KMS-11 (cell line): ENCODE results near the gene PARVB.

Source experiments
- H2AFZ ChIP-seq: fragments of 200-600 bp; sonication (generic); 2 replicates; pipeline ENCODE4 v1.6.1; 2016; ENCODE audit warnings: antibody characterized with exemption, mixed run types, low read depth
- H3K27ac ChIP-seq: fragments of 200-600 bp; sonication (generic); 2 replicates; pipeline ENCODE4 v1.6.1; 2016; ENCODE audit warnings: mild to moderate bottlenecking, mixed run types
- H3K27me3 ChIP-seq: fragments of 200-600 bp; sonication (generic); 2 replicates; pipeline ENCODE4 v1.6.1; 2017; ENCODE audit warnings: mild to moderate bottlenecking, low read depth, mixed run types, moderate library complexity; ENCODE audit not compliant: insufficient read depth
- H3K36me3 ChIP-seq: fragments of 200-600 bp; sonication (generic); 2 replicates; pipeline ENCODE4 v1.6.1; 2017; ENCODE audit warnings: mild to moderate bottlenecking, mixed run types; ENCODE audit not compliant: insufficient read depth
- H3K4me1 ChIP-seq: fragments of 200-600 bp; sonication (generic); 2 replicates; pipeline ENCODE4 v1.6.1; 2016; ENCODE audit warnings: mild to moderate bottlenecking, low read depth, mixed run types; ENCODE audit not compliant: poor library complexity, severe bottlenecking
- H3K4me2 ChIP-seq: fragments of 200-600 bp; sonication (generic); 2 replicates; pipeline ENCODE4 v1.7.0; 2016; ENCODE audit warnings: mild to moderate bottlenecking, mixed run types
- H3K4me3 ChIP-seq: fragments of 200-600 bp; sonication (generic); IDR thresholded peaks from 2 replicates; pipeline ENCODE4 v1.6.1; 2017; ENCODE audit warnings: low read depth, low read length, mixed read lengths; ENCODE audit not compliant: insufficient read depth
- H3K79me2 ChIP-seq: fragments of 200-600 bp; sonication (generic); 2 replicates; pipeline ENCODE4 v1.6.1; 2016; ENCODE audit warnings: low read depth, mixed run types; ENCODE audit not compliant: insufficient read depth
- H3K9ac ChIP-seq: fragments of 200-600 bp; sonication (generic); 2 replicates; pipeline ENCODE4 v1.6.1; 2016; ENCODE audit warnings: mild to moderate bottlenecking, mixed run types
- H4K20me1 ChIP-seq: fragments of 200-600 bp; sonication (generic); 2 replicates; pipeline ENCODE4 v1.6.1; 2016; ENCODE audit warnings: mild to moderate bottlenecking, mixed run types; ENCODE audit not compliant: insufficient read depth
- TF ChIP-seq, protein P1 (sequence below): fragments of 200-600 bp; sonication (generic); conservative IDR thresholded peaks from 2 replicates; pipeline ENCODE4 v1.6.1; 2017; ENCODE audit warnings: low read depth, mild to moderate bottlenecking, antibody characterized with exemption, low read length, moderate library complexity, mixed read lengths

PARVB gene

DNA sequence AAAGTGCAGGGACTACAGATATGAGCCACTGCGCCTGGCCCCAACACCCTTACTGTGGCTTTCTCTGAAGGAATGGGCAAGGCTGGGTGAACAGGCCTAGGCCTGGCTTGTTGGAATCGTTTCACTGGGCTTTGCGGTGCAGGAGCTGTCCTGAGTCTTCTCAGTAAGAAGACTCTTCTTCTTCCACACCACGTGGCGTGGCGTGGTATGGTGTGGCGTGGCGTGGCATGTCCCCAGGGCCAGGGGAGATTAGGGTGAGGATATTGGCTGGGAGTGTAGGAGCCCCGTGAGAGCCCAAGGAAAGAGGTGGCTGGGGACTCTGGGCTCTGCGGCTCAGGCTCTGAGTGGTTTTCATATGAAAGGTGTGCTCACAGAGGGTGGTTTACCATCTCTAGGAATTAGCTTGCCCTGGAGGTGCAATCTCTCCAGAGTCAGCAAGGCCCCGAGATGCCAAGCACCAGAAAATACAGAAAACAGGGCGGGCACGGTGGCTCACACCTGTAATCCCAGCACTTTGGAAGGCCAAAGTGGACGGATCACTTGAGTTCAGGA is 70.7 kb downstream of the PARVB start:
- Histone ChIP-seq H3K27ac (no peak overlapping the region), H3K27me3 (no peaks in the 10 kb centered on the region), H3K4me1 (no peaks in the 10 kb centered on the region), H3K4me3 (no peak overlapping the region), H3K9ac (no peak overlapping the region), H3K4me2 (no peak overlapping the region), H3K36me3 (no peaks in the 10 kb centered on the region), H2AFZ (no peak overlapping the region), H4K20me1 (no peaks in the 10 kb centered on the region), H3K79me2 (no peaks in the 10 kb centered on the region)
- TF ChIP-seq, protein P1, sequence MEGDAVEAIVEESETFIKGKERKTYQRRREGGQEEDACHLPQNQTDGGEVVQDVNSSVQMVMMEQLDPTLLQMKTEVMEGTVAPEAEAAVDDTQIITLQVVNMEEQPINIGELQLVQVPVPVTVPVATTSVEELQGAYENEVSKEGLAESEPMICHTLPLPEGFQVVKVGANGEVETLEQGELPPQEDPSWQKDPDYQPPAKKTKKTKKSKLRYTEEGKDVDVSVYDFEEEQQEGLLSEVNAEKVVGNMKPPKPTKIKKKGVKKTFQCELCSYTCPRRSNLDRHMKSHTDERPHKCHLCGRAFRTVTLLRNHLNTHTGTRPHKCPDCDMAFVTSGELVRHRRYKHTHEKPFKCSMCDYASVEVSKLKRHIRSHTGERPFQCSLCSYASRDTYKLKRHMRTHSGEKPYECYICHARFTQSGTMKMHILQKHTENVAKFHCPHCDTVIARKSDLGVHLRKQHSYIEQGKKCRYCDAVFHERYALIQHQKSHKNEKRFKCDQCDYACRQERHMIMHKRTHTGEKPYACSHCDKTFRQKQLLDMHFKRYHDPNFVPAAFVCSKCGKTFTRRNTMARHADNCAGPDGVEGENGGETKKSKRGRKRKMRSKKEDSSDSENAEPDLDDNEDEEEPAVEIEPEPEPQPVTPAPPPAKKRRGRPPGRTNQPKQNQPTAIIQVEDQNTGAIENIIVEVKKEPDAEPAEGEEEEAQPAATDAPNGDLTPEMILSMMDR, result no peak

DNA sequence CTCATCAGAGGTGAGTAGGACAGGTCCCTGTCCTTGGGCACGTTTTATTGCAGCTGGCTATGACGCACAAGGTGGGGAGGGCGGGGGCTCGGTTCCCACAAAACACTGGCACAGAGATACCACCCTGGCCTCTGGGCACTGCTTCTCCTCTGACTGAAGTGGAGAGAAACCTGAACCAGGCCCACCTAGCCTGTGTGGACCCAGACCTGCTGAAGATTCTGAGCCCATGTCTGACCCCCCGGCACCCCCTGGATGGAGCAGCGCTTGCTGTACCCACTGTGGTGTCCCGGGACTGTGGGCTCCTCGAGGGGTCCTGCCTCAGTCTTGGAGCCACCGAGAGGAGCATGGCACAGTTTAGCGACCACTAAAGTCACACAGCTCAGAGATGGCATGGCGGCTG is 72.6 kb downstream of the PARVB start:
- Histone ChIP-seq H3K4me3 (no peak overlapping the region), H2AFZ (no peak overlapping the region), H3K4me1 (no peaks in the 10 kb centered on the region), H4K20me1 (no peaks in the 10 kb centered on the region), H3K27me3 (no peaks in the 10 kb centered on the region), H3K27ac (no peak overlapping the region), H3K36me3 (no peaks in the 10 kb centered on the region), H3K9ac (no peak overlapping the region), H3K4me2 (no peak overlapping the region), H3K79me2 (no peaks in the 10 kb centered on the region)
- TF ChIP-seq, protein P1, result no peak

DNA sequence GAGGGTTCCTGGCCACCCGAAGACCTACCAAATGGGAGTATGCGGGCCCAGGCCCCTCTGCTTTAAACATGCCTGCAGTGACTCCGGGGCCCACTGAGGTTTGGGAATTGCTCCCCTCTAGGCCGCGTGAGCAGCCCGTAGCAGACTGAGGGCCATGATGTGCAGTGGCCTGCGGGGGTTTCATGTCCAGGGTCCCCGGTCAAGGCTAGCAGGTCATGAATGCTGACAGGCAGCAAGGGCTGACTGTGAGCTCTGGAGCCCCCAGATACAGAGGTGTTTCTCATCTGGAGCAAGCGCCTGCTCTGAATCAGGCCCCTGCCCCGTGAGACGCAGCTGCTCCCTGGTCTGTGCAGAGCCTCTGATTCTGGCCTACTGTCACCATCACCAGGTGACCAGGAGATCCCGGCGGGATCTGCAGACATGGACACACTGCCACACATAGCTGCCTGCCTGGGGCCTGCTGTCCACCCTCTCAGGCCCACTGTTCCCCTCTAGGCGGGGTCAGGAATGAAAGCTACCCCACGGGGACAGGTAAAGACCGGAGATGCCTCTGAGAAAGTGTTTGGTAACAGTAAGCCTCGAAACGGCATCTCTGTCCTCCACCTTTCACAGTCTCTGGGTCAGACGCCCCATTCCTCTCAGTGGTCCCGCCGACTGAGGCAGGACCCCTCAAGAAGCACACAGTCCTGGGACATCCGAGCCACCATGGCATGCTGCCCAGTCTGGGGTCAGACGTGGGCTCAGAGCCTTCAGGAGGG is 73.3 kb downstream of the PARVB start:
- Histone ChIP-seq H2AFZ (no peak overlapping the region), H3K27me3 (no peaks in the 10 kb centered on the region), H3K4me1 (no peaks in the 10 kb centered on the region), H3K27ac (no peak overlapping the region), H4K20me1 (no peaks in the 10 kb centered on the region), H3K4me2 (no peak overlapping the region), H3K9ac (no peak overlapping the region), H3K36me3 (no peaks in the 10 kb centered on the region), H3K4me3 (no peak overlapping the region), H3K79me2 (no peaks in the 10 kb centered on the region)
- TF ChIP-seq, protein P1, result no peak

DNA sequence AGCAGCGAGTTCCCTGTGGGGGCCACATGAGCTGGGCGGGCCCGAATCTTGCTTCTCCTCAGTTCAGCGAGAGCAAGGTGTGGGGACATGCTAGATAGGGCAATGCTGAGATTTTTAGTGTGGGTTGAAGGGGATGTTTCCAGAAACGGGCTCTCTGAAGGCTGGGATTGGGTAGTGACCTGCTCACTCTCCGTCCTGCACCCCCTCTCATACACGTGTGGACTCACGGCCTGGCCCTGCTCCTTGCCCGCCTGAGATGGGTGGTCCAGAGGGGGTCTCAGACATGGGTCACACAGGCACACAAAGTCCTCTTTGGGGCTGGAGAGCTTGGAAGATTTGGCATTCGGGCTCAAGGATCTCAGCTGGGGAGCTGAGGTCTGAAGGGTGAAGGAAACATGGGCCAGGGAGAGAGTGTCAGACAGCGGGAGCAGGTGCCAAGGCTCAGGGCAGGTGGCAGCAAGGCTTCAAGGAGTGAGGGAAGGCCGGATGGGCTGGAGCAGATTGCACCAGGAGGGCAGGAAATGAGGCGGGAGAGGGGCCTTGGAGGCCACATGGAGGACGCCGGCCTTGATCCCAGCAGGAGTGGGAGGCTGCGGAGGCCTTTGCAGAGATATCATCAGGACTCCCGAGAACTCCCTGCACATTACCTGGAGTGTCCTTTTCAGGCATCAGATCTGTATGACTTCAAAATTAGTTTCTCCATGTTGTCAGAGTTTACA is 74.1 kb downstream of the PARVB start:
- H3K27ac ChIP-seq, result no peak overlapping the region
- H2AFZ ChIP-seq, result no peak overlapping the region
- no peak overlapping the region for H3K9ac ChIP-seq
- H3K4me1 ChIP-seq, result no peaks in the 10 kb centered on the region
- H3K79me2 ChIP-seq, result no peaks in the 10 kb centered on the region
- no peaks in the 10 kb centered on the region for H4K20me1 ChIP-seq
- TF ChIP-seq, protein P1, result no peak
- no peak overlapping the region for H3K4me2 ChIP-seq
- H3K4me3 ChIP-seq, result no peak overlapping the region
- no peaks in the 10 kb centered on the region for H3K36me3 ChIP-seq
- no peaks in the 10 kb centered on the region for H3K27me3 ChIP-seq
